ENCODE results near the gene GPBAR1. TPM values are rescaled to one million over a fixed set of nuclear protein-coding genes. Genes with fewer than 3 reads are reported as not detected.
A peak's percentile ranks its signal among the peaks of the same experiment; 100 is the strongest.

Gene GPBAR1
- total and polyA plus RNA-seq, 4 donors, result 0.42 to 2.7 (median 1.8) TPM

DNA sequence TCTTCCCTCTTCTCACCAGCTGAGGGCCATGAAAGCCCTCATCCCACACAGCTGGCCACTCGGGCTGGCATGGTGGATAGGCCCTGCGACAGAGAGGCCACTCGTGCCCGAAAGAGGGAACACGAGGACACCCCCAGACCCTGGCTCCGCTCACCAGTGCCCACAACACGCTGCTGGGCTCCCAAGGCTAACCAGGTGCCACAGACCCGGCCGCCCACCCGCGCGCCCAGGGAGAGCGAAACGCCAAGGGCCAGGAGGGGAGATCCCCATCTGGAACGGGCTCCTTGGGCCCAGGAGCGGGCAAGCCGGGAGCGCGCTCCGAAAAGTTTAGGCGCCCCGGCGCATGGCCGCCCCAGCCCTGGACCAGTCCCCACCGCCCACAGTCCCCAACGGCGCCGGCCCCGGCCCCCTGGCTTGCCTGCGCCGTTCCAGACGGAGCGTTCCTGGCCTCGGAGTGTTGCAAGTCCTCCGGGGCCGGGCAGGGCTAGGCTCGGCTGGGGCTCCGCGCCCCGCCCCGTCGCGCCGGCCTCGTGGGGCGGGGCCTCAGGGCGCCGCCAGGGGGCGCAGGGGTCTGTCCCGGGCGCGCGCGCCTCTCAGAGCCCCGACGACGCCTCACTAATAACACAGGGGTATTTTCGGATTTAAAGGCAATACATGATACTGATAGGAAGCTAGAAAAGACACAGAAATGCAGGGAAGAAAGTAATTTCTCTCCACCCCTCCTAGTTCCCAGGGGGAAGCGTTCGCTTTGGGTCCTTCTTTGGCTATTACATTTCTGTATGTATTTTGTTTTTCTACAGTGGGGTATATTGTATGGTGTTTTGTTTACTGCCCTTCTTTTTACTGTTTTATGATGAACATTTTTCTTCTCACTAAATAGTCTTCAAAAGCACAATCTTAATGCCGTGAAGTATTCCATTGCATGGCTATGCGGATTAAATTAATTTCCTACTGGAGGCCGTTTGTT is 31.5 kb downstream of the GPBAR1 start, which contains the start of gene TMBIM1 (continued):
- TF ChIP-seq, protein P1, sequence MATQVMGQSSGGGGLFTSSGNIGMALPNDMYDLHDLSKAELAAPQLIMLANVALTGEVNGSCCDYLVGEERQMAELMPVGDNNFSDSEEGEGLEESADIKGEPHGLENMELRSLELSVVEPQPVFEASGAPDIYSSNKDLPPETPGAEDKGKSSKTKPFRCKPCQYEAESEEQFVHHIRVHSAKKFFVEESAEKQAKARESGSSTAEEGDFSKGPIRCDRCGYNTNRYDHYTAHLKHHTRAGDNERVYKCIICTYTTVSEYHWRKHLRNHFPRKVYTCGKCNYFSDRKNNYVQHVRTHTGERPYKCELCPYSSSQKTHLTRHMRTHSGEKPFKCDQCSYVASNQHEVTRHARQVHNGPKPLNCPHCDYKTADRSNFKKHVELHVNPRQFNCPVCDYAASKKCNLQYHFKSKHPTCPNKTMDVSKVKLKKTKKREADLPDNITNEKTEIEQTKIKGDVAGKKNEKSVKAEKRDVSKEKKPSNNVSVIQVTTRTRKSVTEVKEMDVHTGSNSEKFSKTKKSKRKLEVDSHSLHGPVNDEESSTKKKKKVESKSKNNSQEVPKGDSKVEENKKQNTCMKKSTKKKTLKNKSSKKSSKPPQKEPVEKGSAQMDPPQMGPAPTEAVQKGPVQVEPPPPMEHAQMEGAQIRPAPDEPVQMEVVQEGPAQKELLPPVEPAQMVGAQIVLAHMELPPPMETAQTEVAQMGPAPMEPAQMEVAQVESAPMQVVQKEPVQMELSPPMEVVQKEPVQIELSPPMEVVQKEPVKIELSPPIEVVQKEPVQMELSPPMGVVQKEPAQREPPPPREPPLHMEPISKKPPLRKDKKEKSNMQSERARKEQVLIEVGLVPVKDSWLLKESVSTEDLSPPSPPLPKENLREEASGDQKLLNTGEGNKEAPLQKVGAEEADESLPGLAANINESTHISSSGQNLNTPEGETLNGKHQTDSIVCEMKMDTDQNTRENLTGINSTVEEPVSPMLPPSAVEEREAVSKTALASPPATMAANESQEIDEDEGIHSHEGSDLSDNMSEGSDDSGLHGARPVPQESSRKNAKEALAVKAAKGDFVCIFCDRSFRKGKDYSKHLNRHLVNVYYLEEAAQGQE (IDR thresholded peaks at IDR 0.05), result peak; percentile 24
- TF ChIP-seq RAD21 (IDR thresholded peaks at IDR 0.05), result peak; percentile 41 to 65
- TF ChIP-seq EGR1 (IDR thresholded peaks at IDR 0.05; ENCODE audit: low read depth in 2 of 2), result no peak
- TF ChIP-seq, protein P2, sequence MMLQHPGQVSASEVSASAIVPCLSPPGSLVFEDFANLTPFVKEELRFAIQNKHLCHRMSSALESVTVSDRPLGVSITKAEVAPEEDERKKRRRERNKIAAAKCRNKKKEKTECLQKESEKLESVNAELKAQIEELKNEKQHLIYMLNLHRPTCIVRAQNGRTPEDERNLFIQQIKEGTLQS (IDR thresholded peaks at IDR 0.05), result no peak
- TF ChIP-seq YY1 (IDR thresholded peaks at IDR 0.05), result no peak
- TF ChIP-seq, protein P3, sequence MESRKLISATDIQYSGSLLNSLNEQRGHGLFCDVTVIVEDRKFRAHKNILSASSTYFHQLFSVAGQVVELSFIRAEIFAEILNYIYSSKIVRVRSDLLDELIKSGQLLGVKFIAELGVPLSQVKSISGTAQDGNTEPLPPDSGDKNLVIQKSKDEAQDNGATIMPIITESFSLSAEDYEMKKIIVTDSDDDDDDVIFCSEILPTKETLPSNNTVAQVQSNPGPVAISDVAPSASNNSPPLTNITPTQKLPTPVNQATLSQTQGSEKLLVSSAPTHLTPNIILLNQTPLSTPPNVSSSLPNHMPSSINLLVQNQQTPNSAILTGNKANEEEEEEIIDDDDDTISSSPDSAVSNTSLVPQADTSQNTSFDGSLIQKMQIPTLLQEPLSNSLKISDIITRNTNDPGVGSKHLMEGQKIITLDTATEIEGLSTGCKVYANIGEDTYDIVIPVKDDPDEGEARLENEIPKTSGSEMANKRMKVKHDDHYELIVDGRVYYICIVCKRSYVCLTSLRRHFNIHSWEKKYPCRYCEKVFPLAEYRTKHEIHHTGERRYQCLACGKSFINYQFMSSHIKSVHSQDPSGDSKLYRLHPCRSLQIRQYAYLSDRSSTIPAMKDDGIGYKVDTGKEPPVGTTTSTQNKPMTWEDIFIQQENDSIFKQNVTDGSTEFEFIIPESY (IDR thresholded peaks at IDR 0.05), result no peak
- no peak for TF ChIP-seq FOXA2 (IDR thresholded peaks at IDR 0.05)

DNA sequence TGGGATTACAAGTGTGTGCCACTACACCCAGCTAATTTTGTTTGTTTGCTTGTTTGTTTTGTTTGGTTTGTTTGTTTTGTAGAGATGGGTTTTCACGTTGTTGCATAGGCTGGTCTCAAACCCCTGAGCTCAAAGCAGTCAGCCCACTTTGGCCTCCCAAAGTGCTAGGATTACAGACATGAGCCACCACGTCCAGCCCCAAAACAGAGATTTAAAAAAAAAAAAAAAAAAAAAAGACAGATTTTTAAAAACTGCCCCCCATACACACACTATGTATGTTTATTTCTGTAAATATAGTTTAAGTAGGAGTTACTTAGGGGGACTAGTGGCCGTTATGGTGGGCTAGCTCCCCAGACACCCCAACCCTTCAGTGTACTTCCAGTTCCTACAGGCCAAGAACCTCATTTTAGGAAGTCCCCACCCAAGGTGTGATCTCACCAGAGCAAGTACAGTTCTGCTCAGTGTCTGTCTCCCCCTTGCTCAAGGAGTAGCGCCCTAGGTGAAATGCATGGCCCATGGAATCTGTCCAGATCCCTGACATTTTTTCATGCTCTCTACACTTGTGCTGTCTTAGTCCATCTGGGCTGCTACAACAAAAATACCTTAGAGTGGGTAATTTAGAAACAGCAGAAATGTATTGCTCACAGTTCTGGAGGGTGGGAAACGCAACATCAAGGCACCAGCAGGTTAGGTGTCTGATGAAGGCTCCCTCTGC is 33.1 kb downstream of the GPBAR1 start:
- Histone ChIP-seq H3K27me3 (ENCODE audit: control insufficient read depth in 4 of 4, insufficient read depth in 4 of 4, low read length in 3 of 4) (no peaks in the 10 kb centered on the region), H3K27ac (ENCODE audit: low read depth in 1 of 2, low read length in 2 of 2) (peak overlapping the region; percentile 98 to 99), H3K4me3 (ENCODE audit: low read depth in 1 of 3, low read length in 3 of 3) (no peak overlapping the region), H3K9ac (ENCODE audit: low read depth in 1 of 2, low read length in 2 of 2) (no peak overlapping the region), H3K36me3 (ENCODE audit: control insufficient read depth in 4 of 4, insufficient read depth in 3 of 4, low read depth in 1 of 4, low read length in 3 of 4) (no peaks in the 10 kb centered on the region), H3K9me3 (ENCODE audit: control insufficient read depth in 4 of 4, low read length in 3 of 4) (no peaks in the 10 kb centered on the region), H3K4me1 (ENCODE audit: control insufficient read depth in 4 of 4, insufficient read depth in 4 of 4, low read length in 3 of 4) (peaks cover 17 to 47% (median 32%) of the 10 kb centered on the region in 4 donors)
- 55% methylated on average over 5 of the region's 5 CpGs for WGBS
- TF ChIP-seq, protein P2 (IDR thresholded peaks at IDR 0.05), result no peak
- TF ChIP-seq, protein P3 (IDR thresholded peaks at IDR 0.05), result peak; percentile 5
- peak; percentile 4 for TF ChIP-seq TAF1 (conservative IDR thresholded peaks at IDR 0.05)
- DNase-seq (ENCODE audit: low spot score), result no peak

All from liver (tissue), 9 donors.